Neural progenitor cell (in vitro differentiated cells): ENCODE data around the gene RRBP1. TPM values are rescaled to one million over a fixed set of nuclear protein-coding genes. Genes with fewer than 3 reads are reported as not detected.

Experiments
- DNase-seq: peaks from one replicate; pipeline ENCODE4 v3.0.0-alpha.2; 2016; ENCODE audit warnings: low spot score
- H2AFZ ChIP-seq: fragments of 200-600 bp; sonication (generic); replicated peaks from 2 replicates; pipeline ENCODE4 v1.6.1; 2016; ENCODE audit warnings: antibody characterized with exemption
- H3F3A ChIP-seq: fragments of 200-600 bp; sonication (generic); 2 replicates; pipeline ENCODE4 v1.6.1; 2016; ENCODE audit warnings: antibody characterized with exemption, low read depth
- H3K27ac ChIP-seq: fragments of 200-600 bp; sonication (generic); 2 replicates; pipeline ENCODE4 v1.5.1; 2016; ENCODE audit warnings: mild to moderate bottlenecking
- H3K27me3 ChIP-seq: fragments of 200-600 bp; sonication (generic); 2 replicates; pipeline ENCODE4 v1.6.1; 2016; ENCODE audit warnings: mild to moderate bottlenecking, moderate library complexity
- H3K36me3 ChIP-seq: fragments of 200-600 bp; sonication (generic); 2 replicates; pipeline ENCODE4 v1.5.1; 2016
- H3K4me1 ChIP-seq: fragments of 200-600 bp; sonication (generic); 2 replicates; pipeline ENCODE4 v1.6.1; 2016; ENCODE audit warnings: mixed run types
- H3K4me2 ChIP-seq: fragments of 200-600 bp; sonication (generic); 2 replicates; pipeline ENCODE4 v1.6.1; 2016
- H3K4me3 ChIP-seq: fragments of 200-600 bp; sonication (generic); 2 replicates; pipeline ENCODE4 v1.5.1; 2016
- H3K79me2 ChIP-seq: fragments of 200-600 bp; sonication (generic); 2 replicates; pipeline ENCODE4 v1.6.1; 2016; ENCODE audit warnings: low read depth
- H3K9ac ChIP-seq: fragments of 200-600 bp; sonication (generic); 2 replicates; pipeline ENCODE4 v1.6.1; 2016
- H3K9me3 ChIP-seq: fragments of 200-600 bp; sonication (generic); 2 replicates; pipeline ENCODE4 v1.5.1; 2016; ENCODE audit warnings: low read depth
- H4K20me1 ChIP-seq: fragments of 200-600 bp; sonication (generic); 2 replicates; pipeline ENCODE4 v1.6.1; 2016; ENCODE audit warnings: low read depth
- H3K27ac Mint-ChIP-seq: 3 replicates; pipeline ENCODE4 v1.8.0; 2021; ENCODE audit warnings: mixed read lengths
- H3K27me3 Mint-ChIP-seq: 2 replicates; pipeline ENCODE4 v1.8.0; 2022; ENCODE audit warnings: low read depth, mild to moderate bottlenecking, inconsistent platforms, moderate library complexity, mixed read lengths; ENCODE audit not compliant: insufficient read depth
- H3K36me3 Mint-ChIP-seq: 3 replicates; pipeline ENCODE4 v1.8.0; 2021; ENCODE audit warnings: mixed read lengths
- H3K4me1 Mint-ChIP-seq: 3 replicates; pipeline ENCODE4 v1.8.0; 2021; ENCODE audit warnings: mixed read lengths
- H3K4me3 Mint-ChIP-seq: 3 replicates; pipeline ENCODE4 v1.8.0; 2021; ENCODE audit warnings: mild to moderate bottlenecking, moderate library complexity, mixed read lengths
- H3K9me3 Mint-ChIP-seq: 3 replicates; pipeline ENCODE4 v1.8.0; 2020; ENCODE audit warnings: mixed read lengths
- EZH2 ChIP-seq: fragments of 200-600 bp; sonication (generic); IDR thresholded peaks from 2 replicates; pipeline ENCODE4 v1.6.1; 2017; ENCODE audit warnings: antibody characterized with exemption, mild to moderate bottlenecking, moderate library complexity
- EZH2phosphoT487 ChIP-seq: fragments of 200-600 bp; sonication (generic); IDR thresholded peaks from 2 replicates; pipeline ENCODE4 v1.6.1; 2017; ENCODE audit warnings: antibody characterized with exemption
- total RNA-seq: library from RNA; depleted of rRNA; stranded (reverse); fragments of >200 nt; gene quantifications from 2 replicates; pipeline ENCODE4 v1.2.3, GENCODE V29; 2015; ENCODE audit warnings: low replicate concordance
- TF ChIP-seq, protein P1 (sequence below): fragments of 200-600 bp; sonication (generic); IDR thresholded peaks from 2 replicates; pipeline ENCODE4 v1.5.1; 2017; ENCODE audit warnings: antibody characterized with exemption, mild to moderate bottlenecking

RRBP1 gene
- total RNA-seq, 1 donor from 2014 or later, result 18.2 TPM

DNA sequence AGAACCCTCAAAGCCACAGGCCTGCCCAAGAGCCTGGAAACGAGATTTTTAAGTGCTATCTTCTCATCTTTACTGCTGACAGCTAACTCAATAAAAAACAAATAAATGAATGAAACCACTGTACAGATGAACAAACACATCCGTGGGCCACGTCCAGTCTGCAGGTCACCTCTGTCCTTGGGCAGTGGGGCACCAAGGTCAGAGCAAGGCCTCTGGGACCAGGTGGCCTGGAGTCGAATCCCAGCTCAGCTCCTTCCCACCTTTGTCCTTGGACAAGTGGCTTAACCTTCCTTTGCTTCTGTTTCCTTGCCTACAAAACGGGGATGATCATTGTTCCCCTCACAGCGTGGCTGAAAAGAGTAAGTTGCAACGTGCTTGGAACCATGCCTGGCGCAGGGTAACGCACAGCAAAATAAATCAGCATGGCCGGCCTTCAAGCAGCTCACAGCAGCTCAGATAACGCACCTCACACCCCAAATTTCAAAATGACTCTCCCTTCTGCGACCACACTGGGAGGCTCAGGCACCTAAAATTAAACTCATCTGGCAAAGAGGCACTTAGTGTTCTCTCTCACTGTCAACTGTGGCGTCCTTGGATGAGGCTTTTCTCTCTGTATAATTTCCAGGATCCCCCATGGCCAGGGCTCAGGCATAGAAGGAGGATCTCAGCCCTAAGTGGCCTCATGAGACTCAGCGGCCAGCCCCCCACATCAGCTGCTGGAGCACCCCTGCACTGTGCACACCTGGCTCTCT is 35.7 kb downstream of the RRBP1 start:
- Mint-ChIP-seq H3K36me3 (peaks cover 2% of the 10 kb centered on the region), H3K27ac (no peak overlapping the region), H3K4me3 (peak overlapping the region; percentile 48), H3K4me1 (peaks cover 61% of the 10 kb centered on the region), H3K27me3 (peaks cover 8% of the 10 kb centered on the region), H3K9me3 (no peaks in the 10 kb centered on the region)
- H3K4me1 ChIP-seq, result peaks cover 29% of the 10 kb centered on the region
- H4K20me1 ChIP-seq, result peaks cover 93% of the 10 kb centered on the region
- no peak for DNase-seq
- peak overlapping the region; percentile 22 for H3K4me2 ChIP-seq
- TF ChIP-seq, protein P1, sequence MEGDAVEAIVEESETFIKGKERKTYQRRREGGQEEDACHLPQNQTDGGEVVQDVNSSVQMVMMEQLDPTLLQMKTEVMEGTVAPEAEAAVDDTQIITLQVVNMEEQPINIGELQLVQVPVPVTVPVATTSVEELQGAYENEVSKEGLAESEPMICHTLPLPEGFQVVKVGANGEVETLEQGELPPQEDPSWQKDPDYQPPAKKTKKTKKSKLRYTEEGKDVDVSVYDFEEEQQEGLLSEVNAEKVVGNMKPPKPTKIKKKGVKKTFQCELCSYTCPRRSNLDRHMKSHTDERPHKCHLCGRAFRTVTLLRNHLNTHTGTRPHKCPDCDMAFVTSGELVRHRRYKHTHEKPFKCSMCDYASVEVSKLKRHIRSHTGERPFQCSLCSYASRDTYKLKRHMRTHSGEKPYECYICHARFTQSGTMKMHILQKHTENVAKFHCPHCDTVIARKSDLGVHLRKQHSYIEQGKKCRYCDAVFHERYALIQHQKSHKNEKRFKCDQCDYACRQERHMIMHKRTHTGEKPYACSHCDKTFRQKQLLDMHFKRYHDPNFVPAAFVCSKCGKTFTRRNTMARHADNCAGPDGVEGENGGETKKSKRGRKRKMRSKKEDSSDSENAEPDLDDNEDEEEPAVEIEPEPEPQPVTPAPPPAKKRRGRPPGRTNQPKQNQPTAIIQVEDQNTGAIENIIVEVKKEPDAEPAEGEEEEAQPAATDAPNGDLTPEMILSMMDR, result no peak
- TF ChIP-seq EZH2phosphoT487 (no peak), EZH2 (no peak)
- H3K36me3 ChIP-seq, result no peaks in the 10 kb centered on the region
- no peak overlapping the region for H3K9ac ChIP-seq
- H3K79me2 ChIP-seq, result peaks cover 30% of the 10 kb centered on the region
- peaks cover 13% of the 10 kb centered on the region for H3F3A ChIP-seq
- H3K9me3 ChIP-seq, result no peaks in the 10 kb centered on the region
- no peak overlapping the region for H2AFZ ChIP-seq
- H3K27me3 ChIP-seq, result no peaks in the 10 kb centered on the region
- no peak overlapping the region for H3K4me3 ChIP-seq
- no peak overlapping the region for H3K27ac ChIP-seq

DNA sequence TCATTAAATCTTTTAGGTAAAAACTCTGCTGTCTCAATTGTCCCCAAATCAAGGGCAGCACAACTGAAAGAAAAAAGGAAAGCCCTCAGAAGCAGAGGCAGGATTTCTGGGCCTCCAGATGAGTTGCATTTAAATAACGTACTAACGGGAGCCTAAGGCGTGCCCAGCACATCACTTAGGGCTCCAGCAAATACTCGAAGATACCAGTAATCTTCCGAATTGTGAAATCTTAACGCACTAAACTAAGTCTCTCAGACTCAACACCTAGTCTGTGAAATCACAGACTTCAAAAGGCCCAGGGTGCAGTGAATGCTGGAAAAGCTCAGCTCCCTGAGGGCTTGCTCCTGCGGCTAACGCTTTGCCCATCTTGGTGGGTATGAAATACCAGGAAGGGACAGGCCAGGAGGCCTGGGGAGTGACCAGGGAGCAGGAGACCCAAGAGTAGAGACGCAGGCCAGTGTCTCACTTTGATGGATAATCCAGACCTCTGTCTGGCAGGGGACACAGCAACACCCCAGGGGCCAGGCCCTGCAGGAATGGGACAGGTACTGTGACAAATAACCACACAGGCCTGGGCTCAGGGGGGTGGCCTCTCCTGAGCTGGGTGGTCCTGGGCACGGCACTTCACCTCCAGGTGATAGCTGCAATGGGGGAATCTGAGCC is 36.4 kb downstream of the RRBP1 start:
- peaks cover 58% of the 10 kb centered on the region for H3K4me1 Mint-ChIP-seq
- Histone ChIP-seq H3K4me3 (no peak overlapping the region), H3K27me3 (no peaks in the 10 kb centered on the region), H3F3A (peaks cover 13% of the 10 kb centered on the region), H3K4me1 (peaks cover 29% of the 10 kb centered on the region), H4K20me1 (peaks cover 91% of the 10 kb centered on the region), H3K79me2 (peaks cover 30% of the 10 kb centered on the region), H2AFZ (no peak overlapping the region), H3K27ac (no peak overlapping the region), H3K4me2 (no peak overlapping the region), H3K36me3 (no peaks in the 10 kb centered on the region), H3K9ac (no peak overlapping the region), H3K9me3 (no peaks in the 10 kb centered on the region)
- peaks cover 8% of the 10 kb centered on the region for H3K27me3 Mint-ChIP-seq
- H3K36me3 Mint-ChIP-seq, result no peaks in the 10 kb centered on the region
- no peak overlapping the region for H3K27ac Mint-ChIP-seq
- H3K4me3 Mint-ChIP-seq, result no peak overlapping the region
- DNase-seq, result no peak
- H3K9me3 Mint-ChIP-seq, result no peaks in the 10 kb centered on the region
- no peak for TF ChIP-seq EZH2phosphoT487
- no peak for TF ChIP-seq EZH2
- TF ChIP-seq, protein P1, result no peak

DNA sequence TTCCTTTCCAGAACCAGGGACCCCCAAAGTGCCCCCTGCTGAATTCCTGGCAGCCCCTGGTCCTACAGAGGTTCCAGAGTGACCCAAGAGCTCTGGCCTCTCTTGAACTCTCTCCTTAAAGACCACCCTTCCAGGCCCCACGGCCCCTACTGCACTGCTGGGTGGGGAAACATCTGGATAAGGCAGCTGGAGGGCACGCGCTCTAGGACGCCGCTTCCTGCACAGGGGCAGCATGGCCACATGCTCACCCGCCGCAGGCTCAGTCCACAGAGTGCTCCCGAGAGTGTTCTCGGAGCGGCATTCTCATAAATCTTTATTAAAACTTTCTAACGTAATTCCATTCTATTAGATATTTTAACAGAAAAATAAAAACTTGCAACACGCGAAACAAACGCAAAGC is 37.0 kb downstream of the RRBP1 start:
- H4K20me1 ChIP-seq, result peaks cover 85% of the 10 kb centered on the region
- no peaks in the 10 kb centered on the region for H3K27me3 ChIP-seq
- H3K4me1 ChIP-seq, result peaks cover 29% of the 10 kb centered on the region
- peaks cover 30% of the 10 kb centered on the region for H3K79me2 ChIP-seq
- TF ChIP-seq, protein P1, result no peak
- TF ChIP-seq EZH2phosphoT487, result no peak
- no peak for TF ChIP-seq EZH2
- Mint-ChIP-seq H3K27me3 (peaks cover 8% of the 10 kb centered on the region), H3K36me3 (no peaks in the 10 kb centered on the region), H3K9me3 (no peaks in the 10 kb centered on the region), H3K27ac (no peak overlapping the region), H3K4me3 (no peak overlapping the region), H3K4me1 (peaks cover 55% of the 10 kb centered on the region)
- peaks cover 13% of the 10 kb centered on the region for H3F3A ChIP-seq
- no peak overlapping the region for H2AFZ ChIP-seq
- H3K27ac ChIP-seq, result no peak overlapping the region
- no peak overlapping the region for H3K4me2 ChIP-seq
- no peaks in the 10 kb centered on the region for H3K36me3 ChIP-seq
- H3K4me3 ChIP-seq, result no peak overlapping the region
- no peak for DNase-seq
- no peak overlapping the region for H3K9ac ChIP-seq
- H3K9me3 ChIP-seq, result no peaks in the 10 kb centered on the region
